ENCODE results near the gene ARL11.

The ARL11 gene

GRCh38 chr13:49670828-49671227 lies 42.5 kb downstream of the ARL11 start:
- Histone ChIP-seq H2AFZ (ENCODE audit: low read depth, low read length) (no peak overlapping the region), H3K4me3 (ENCODE audit: low read depth in 1 of 2, low read length in 2 of 2) (no peak overlapping the region), H3K9ac (ENCODE audit: low read depth, low read length) (no peak overlapping the region), H3K9me3 (ENCODE audit: insufficient read depth, low read length, severe bottlenecking) (no peaks in the 10 kb centered on the region), H3K27ac (ENCODE audit: low read length) (no peak overlapping the region), H3K27me3 (ENCODE audit: insufficient read depth, low read length, poor library complexity) (no peaks in the 10 kb centered on the region), H3K36me3 (ENCODE audit: insufficient read depth, low read length) (peaks cover 28% of the 10 kb centered on the region), H4K20me1 (ENCODE audit: insufficient read depth, low read length) (peaks cover 11% of the 10 kb centered on the region; the same call in 1 of the 2 replicates), H3K4me1 (ENCODE audit: insufficient read depth, low read length) (no peaks in the 10 kb centered on the region), H3K4me2 (ENCODE audit: insufficient read depth, low read length) (no peak overlapping the region), H3K79me2 (ENCODE audit: insufficient read depth, low read length) (peaks cover 22% of the 10 kb centered on the region)
- ATAC-seq (ENCODE audit: insufficient read depth, low read depth) = no peak
- TF ChIP-seq, protein P1, sequence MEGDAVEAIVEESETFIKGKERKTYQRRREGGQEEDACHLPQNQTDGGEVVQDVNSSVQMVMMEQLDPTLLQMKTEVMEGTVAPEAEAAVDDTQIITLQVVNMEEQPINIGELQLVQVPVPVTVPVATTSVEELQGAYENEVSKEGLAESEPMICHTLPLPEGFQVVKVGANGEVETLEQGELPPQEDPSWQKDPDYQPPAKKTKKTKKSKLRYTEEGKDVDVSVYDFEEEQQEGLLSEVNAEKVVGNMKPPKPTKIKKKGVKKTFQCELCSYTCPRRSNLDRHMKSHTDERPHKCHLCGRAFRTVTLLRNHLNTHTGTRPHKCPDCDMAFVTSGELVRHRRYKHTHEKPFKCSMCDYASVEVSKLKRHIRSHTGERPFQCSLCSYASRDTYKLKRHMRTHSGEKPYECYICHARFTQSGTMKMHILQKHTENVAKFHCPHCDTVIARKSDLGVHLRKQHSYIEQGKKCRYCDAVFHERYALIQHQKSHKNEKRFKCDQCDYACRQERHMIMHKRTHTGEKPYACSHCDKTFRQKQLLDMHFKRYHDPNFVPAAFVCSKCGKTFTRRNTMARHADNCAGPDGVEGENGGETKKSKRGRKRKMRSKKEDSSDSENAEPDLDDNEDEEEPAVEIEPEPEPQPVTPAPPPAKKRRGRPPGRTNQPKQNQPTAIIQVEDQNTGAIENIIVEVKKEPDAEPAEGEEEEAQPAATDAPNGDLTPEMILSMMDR (IDR thresholded peaks at IDR 0.05; ENCODE audit: borderline replicate concordance, extremely low read depth, low read length, poor library complexity, severe bottlenecking) = no peak
- no peak for TF ChIP-seq EZH2 (IDR thresholded peaks at IDR 0.05; ENCODE audit: borderline replicate concordance, low read depth, low read length, severe bottlenecking)
- no peak for DNase-seq

- H2AFZ ChIP-seq (ENCODE audit: low read depth, low read length) = no peak overlapping the region
- TF ChIP-seq, protein P1 (IDR thresholded peaks at IDR 0.05; ENCODE audit: borderline replicate concordance, extremely low read depth, low read length, poor library complexity, severe bottlenecking) = no peak
- no peak for TF ChIP-seq EZH2 (IDR thresholded peaks at IDR 0.05; ENCODE audit: borderline replicate concordance, low read depth, low read length, severe bottlenecking)
- ATAC-seq (ENCODE audit: insufficient read depth, low read depth) (no peak), DNase-seq (no peak)
- H3K4me3 ChIP-seq (ENCODE audit: low read depth in 1 of 2, low read length in 2 of 2) = no peak overlapping the region
- no peaks in the 10 kb centered on the region for H3K9me3 ChIP-seq (ENCODE audit: insufficient read depth, low read length, severe bottlenecking)
- H3K27ac ChIP-seq (ENCODE audit: low read length) = no peak overlapping the region
- peaks cover 24% of the 10 kb centered on the region; the same call in 1 of the 2 replicates for H3K36me3 ChIP-seq (ENCODE audit: insufficient read depth, low read length)
- H3K79me2 ChIP-seq (ENCODE audit: insufficient read depth, low read length) = peaks cover 62% of the 10 kb centered on the region
- H4K20me1 ChIP-seq (ENCODE audit: insufficient read depth, low read length) = peaks cover 16% of the 10 kb centered on the region; the same call in 1 of the 2 replicates
- no peaks in the 10 kb centered on the region for H3K4me1 ChIP-seq (ENCODE audit: insufficient read depth, low read length)
- H3K9ac ChIP-seq (ENCODE audit: low read depth, low read length) = no peak overlapping the region
- no peaks in the 10 kb centered on the region for H3K27me3 ChIP-seq (ENCODE audit: insufficient read depth, low read length, poor library complexity)
- H3K4me2 ChIP-seq (ENCODE audit: insufficient read depth, low read length) = no peak overlapping the region
Observed at GRCh38 chr13:49676581-49677298, 48.4 kb downstream of the ARL11 start.

DNA sequence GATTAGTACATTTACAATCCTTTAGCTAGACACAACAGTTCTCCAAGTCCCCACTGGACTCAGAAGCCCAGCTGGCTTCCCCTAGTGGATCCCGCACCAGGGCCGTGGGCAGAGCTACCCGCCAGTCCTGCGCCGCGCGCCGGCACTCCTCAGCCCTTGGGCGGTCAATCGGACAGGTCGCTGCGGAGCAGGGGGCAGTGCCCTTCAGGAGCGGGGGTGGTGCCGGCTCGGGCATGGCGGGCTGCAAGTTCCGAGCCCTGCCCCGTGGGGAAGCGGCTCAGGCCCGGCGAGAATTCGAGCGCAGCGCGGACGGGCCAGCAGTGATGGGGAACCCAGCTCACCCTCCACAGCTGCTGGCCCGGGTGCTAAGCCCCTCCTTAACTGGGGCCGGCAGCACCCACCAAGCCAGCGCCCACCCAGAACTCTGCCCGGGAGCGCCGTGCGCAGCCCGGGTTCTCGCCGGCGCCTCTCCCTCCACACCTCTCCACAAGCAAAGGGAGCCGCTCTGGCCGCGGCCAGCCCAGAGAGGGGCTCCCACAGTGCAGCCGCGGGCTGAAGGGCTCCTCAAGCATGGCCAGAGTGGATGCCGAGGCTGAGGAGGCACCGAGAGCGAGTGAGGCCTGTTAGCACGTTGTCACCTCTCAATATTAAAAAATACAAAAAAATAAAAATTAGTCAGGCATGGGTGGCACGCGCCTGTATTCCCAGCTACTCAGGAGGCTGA lies 50.0 kb downstream of the ARL11 start:
- H3K9ac ChIP-seq (ENCODE audit: low read depth, low read length) = no peak overlapping the region
- H3K4me2 ChIP-seq (ENCODE audit: insufficient read depth, low read length) = no peak overlapping the region
- TF ChIP-seq EZH2 (IDR thresholded peaks at IDR 0.05; ENCODE audit: borderline replicate concordance, low read depth, low read length, severe bottlenecking) = no peak
- TF ChIP-seq, protein P1 (IDR thresholded peaks at IDR 0.05; ENCODE audit: borderline replicate concordance, extremely low read depth, low read length, poor library complexity, severe bottlenecking) = no peak
- no peak overlapping the region for H3K4me3 ChIP-seq (ENCODE audit: low read depth in 1 of 2, low read length in 2 of 2)
- ATAC-seq (ENCODE audit: insufficient read depth, low read depth) (no peak), DNase-seq (no peak)
- no peaks in the 10 kb centered on the region for H3K27me3 ChIP-seq (ENCODE audit: insufficient read depth, low read length, poor library complexity)
- H3K36me3 ChIP-seq (ENCODE audit: insufficient read depth, low read length) = peaks cover 24% of the 10 kb centered on the region; the same call in 1 of the 2 replicates
- peaks cover 20% of the 10 kb centered on the region; the same call in 1 of the 2 replicates for H4K20me1 ChIP-seq (ENCODE audit: insufficient read depth, low read length)
- no peaks in the 10 kb centered on the region for H3K4me1 ChIP-seq (ENCODE audit: insufficient read depth, low read length)
- H2AFZ ChIP-seq (ENCODE audit: low read depth, low read length) = no peak overlapping the region
- peaks cover 74% of the 10 kb centered on the region for H3K79me2 ChIP-seq (ENCODE audit: insufficient read depth, low read length)
- H3K9me3 ChIP-seq (ENCODE audit: insufficient read depth, low read length, severe bottlenecking) = no peaks in the 10 kb centered on the region
- no peak overlapping the region for H3K27ac ChIP-seq (ENCODE audit: low read length)

Measured in DND-41 (cell line).